Kasumi-1 (cell line): ENCODE measurements around the gene VAMP2.

Experiments used
- DNase-seq, 2 experiments: peaks; one replicate each; lab custom pipeline; 2025; lab: John Stamatoyannopoulos, UW

The VAMP2 gene

DNA sequence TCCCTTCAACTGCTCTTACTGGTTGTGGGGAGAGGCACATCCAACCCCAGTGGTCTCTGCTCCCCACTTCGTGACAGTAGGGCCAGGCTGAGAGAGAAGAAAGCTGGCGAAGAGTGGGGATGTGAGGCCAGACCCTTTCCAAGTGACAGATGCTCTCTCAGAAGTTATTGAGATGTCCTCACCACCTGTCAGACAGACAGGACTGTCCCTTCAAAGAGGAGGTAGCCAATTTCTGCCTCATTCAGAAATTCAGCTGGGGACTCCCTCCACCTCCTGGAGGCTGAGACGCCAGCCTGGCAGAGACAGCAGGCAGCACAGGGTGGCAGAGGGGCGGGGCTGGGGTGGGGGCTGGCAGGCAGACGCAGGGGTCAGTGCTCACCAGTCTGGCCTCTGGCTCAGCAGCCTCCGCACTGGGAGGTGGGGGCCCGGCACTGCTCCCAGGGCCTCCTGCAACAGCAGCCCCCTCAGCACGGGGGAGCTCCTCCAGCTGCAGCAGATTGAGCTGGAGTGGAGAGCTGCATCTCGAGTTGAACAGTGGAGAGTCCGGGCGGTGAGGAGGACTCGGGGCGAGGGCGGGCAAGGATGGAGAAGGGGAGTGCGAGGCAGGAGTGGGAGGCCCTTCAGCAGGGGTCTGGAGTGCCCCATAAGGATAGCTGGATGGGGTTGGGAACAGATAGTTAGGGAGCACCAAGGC, 19.7 kb downstream of the VAMP2 start:
- DNase-seq, result no peak

DNA sequence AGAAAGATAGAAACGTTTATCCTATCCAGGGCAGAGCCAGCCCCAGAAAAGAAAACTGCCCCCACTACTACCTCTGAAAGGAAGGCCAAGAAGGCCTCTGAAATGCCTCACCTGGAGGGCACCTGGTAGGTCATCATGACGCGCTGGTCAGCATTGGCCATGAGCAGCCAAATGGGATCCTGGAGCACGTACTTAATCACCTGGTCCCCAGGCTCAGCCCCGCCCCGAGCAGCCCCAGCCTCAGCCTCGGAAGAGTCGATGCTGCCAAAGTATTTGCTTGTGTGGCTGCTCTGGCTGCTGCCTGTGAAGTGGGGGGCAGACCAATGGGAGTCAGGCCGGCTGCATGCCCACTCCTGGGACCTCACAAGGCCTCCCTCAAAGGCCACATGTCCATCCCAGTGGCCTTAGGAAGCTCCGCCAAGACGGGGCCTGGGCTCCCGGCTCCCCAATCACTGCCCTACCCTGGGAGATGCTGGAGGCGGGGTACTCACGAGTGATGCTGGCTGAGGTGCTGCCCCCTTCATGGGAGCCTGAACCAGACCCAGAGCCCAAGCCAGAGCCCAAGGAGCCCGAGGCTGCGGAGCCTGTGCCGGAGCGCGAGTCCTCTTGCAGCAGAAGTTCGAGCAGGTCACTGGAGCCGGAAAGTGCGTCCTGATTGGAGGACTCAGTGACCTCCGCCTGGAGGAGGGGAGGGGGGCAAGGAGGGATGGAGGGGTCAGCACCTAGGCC, 20.4 kb downstream of the VAMP2 start:
- DNase-seq, result no peak

- DNase-seq, result no peak
Observed at GRCh38 chr17:8141741-8142140, 21.0 kb downstream of the VAMP2 start.

- no peak for DNase-seq
Observed at GRCh38 chr17:8141045-8141444, 21.7 kb downstream of the VAMP2 start.

DNA sequence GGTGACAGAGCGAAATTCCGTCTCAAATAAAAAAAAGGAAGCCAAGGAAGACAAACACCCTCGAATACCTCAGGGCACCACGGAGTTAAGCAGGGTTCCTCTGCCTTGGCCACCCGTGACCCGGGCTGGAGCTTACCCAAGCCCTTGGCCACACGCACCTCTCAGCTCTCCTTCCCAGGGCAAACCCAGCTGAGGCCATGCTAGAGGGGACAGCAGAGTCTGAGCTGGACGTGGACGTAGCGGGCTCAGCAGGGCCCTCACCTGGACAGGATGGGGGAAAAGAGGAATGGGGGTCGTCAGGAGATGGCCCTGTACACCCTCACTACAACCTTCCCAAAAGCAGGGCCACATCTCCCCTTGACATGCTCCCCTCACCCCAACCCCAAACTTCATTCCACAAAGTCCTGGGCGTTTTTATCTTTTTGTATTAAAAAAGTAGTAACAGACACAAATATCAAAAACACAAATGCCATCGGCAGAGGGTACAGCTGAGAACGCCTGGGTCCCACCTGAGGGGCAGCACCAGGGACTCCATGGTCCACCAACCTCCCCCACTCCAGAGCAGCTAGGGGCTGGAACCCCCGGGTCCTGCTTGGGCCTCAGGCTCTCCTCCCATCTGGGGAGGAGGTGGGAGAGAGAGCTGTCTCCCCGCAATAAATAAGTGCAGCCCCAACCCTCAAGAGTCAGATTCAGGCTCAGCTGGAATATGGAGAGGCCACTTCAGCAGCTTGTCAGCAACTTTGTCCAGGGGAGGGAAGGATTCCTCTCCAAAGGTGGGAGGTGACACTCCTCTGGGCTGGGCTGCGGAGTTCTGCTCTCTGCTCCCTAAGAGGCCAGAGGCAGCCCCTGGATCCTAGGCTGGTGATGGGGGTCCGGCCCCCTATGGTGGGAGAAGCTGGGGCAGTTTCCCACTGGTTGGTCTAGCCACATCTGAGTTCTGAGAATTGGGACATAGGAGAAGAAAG, 22.4 kb downstream of the VAMP2 start:
- no peak for DNase-seq

DNA sequence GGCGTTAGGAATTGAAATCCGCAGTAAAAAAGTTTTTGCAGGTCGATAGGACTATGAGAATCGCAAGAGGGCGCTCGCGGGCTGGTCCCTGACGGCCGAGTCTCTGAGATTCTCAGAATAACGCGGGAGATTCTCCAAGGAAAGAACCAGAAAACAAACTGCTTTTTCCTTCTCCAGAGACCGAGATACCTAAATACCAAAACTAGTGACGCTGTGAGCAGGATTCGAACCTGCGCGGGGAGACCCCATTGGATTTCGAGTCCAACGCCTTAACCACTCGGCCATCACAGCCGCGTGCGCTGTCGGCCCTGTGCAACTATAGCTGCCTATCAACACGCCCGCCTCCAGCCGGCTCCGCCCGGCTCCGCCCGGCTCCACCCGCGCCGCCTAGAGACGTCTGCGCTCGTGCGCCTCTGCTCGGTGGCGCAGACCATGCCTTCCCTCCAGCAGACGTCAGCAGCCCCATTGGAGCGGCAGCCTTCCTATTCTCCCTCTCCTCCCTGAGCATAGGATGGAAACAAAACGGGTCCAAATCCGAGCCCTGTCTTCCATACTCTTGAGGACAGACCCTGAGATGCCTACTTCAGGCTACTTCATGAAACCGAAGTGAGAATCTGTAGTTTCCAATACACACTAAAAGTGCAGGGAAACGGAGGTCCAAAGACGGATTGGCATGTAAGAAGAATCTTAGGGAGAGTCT, 23.9 kb downstream of the VAMP2 start:
- DNase-seq, result peak; percentile 81 to 90

DNA sequence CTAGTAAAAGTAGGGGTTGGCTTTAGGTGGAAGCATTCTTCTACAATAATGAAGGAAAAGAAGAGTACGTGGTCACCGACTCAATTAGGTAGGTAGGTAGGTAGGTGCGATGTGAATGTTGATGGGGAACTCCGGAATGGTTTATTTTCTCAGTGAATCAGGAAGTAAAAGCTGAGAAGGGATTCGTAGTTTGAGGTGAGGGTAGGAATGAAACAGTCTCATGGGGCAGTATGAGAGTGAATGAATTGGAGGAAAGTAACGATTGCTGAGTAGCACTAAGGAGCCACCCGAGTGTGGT, 24.4 kb downstream of the VAMP2 start:
- no peak for DNase-seq

- no peak for DNase-seq
Observed at GRCh38 chr17:8137645-8138373, 24.9 kb downstream of the VAMP2 start.

DNA sequence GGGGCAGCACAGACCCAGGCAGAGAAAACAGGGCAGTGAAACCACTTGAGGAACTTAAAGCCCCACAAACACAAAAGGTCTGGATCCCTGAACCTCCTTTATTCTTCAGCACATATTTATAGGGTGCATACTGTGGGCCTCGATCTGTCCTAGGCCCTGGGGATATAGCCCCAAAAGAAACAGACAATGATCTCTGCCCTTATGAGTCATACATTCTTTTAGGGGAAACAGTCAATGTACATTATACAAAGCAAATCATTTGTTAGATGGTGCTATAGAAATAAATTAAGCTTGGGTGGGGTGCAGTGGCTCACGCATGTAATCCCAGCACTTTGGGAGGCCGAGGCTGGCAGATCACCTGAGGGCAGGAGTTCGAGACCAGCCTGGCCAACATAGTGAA, 28.8 kb downstream of the VAMP2 start:
- DNase-seq, result no peak

DNA sequence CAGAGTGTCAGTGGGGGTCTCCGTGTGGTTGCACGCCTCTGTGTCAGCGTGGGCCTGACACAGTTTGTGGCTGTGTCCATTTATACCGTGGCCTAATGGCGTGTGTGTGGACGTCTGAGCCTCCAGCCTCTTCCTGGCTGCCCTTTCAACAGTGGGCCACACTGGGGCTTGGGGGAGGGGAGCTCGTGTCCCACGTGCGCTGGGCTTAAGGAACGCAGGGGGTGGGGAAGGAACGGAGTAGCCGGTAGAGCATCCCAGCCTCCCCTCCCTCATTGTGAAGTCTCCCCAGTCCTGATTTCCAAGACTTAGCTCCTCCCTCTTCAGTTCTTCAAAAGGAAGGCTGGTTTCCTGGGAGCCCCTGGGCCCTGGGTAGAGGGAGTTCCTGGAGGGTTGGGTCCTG, 29.3 kb downstream of the VAMP2 start:
- DNase-seq, result no peak

- no peak for DNase-seq
Observed at GRCh38 chr17:8131844-8132441, 30.8 kb downstream of the VAMP2 start.

- no peak for DNase-seq
Observed at GRCh38 chr17:8128125-8128784, 34.5 kb downstream of the VAMP2 start.

- DNase-seq, result peak in 1 of 2 experiments; percentile 30
Observed at GRCh38 chr17:8126491-8127066, 36.2 kb downstream of the VAMP2 start.

GRCh38 chr17:8125947-8126490, 36.7 kb downstream of the VAMP2 start:
- DNase-seq, result no peak

DNA sequence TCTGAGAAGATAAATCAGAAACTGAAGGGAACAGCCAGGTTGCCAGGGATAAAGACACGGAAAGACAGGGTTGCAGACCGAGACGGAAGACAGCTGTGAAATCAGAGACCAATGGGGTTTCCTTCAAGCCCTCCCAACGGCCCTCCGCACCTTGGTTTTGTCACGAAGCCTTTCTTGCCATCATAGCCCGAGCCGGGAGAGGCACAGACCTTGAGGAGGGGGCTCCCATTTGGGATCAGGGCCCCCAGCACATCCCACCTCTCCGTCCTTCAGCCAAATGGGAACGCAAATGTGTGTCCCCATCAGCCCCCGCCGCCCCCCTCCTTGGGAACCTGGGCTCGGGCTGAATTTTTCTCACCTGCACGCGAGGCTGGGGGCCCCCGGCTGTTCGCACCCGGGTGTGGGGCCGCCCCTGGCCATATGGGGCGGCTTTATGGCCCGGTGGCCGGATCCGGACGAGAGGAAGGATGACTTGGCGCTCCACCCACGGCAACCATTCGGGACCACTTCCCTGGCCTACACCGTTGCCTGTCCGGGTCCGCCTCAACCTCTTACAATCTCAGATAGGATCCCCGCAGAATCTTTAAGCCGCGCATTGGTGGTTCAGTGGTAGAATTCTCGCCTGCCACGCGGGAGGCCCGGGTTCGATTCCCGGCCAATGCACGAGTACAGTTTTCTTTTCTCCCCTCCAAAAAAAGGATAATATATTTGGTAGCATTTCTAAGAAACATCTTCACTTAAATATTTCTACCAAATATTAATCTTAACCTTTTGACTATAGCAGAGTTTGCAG, 37.4 kb downstream of the VAMP2 start:
- DNase-seq, result peak in 1 of 2 experiments; percentile 19

DNA sequence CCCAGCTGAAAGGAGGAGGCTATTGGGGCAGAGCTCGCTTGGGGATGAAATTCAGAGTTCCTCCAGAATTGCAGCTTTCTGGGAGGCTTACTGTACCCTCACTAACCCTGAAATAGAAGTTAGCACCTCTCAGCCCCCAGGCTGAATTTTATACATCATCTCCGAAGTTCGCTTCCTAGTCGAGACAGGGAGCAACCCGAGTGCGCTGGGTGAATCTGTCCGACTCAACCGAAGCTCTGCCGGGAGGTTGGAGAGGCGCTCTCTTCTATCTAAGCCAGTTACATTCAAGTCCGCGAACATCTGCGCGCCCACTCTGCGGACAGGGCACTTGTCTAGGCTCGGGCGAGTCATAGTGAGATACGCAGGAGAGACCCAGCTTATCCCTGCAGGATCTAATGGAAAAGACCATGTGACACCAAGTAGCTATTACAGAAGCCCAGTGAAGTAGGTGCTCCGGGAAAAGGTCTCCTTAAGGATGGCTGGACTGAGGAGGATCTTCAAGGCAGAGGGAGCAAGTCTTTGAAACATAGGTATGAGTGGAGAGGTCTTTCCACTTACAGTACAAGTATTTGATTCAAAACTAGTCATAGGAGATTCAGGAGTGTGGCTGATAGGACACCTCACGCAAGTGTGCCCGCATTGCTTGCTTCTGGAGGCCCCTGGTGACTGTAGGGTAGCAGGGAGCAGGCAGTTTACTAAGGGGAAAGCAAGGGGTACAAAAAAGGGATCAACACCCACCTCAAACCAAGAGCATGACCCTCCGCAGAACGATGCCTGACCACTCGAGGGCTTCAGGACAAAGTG, 38.2 kb downstream of the VAMP2 start:
- DNase-seq, result no peak

DNA sequence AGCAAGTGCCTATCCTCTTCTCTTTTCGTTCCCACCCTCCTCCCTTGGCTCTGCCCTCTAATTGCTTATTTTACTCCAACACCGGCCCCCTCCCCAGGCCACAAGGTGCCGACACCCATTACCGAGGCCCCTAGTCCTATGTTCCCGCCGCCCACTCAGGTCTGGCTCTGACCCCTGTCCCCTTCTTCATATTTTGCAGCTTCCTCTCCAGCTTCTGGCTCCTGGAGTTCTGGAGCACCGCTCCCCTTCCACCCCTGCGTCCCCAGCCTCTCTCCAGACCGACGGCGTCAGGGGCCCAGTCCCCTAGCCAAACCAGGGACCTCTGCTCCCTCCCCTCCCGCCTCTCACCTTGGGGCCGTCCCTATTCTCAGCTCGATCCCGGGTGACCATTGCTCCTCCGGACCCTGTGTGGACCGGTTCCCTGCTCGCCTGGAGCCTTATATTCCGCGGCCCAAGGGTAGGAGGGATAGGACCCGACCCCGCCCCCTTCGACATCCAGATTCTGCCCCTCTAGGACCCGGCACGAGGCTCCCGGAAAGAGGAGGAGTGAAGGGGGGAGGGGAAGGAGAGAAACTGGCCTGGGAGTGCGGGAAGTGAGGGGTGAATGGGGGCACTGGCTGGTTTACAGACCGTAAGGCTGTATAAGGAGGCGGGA, 38.9 kb downstream of the VAMP2 start, which contains the start of gene HES7:
Gene HES7 (minus strand): TSS at position 412 of the 655 bp plus-strand sequence. CDS start 22 bp downstream, at position 390.
- no peak for DNase-seq
